ENCODE measurements around the gene PACC1.

PACC1 gene

GRCh38 chr1:212438831-212439237 lies 24.1 kb upstream of the PACC1 start:
- no peak for DNase-seq

- DNase-seq: no peak
Observed at GRCh38 chr1:212437179-212437798, 22.6 kb upstream of the PACC1 start.

GRCh38 chr1:212434992-212435391 lies 20.3 kb upstream of the PACC1 start:
- no peak for DNase-seq

- peak in 6 of 51 donors; percentile 16 to 37 (median 32) for DNase-seq
Observed at GRCh38 chr1:212433577-212434462, 19.1 kb upstream of the PACC1 start.

GRCh38 chr1:212432661-212433576 lies 18.2 kb upstream of the PACC1 start, which contains the start of gene NENF:
Gene NENF, plus strand, starts transcription at chr1:212432920. Its CDS starts 24 bp downstream, at chr1:212432944.
- DNase-seq: peak in 47 of 51 donors; percentile 24 to 90 (median 70)

- no peak for DNase-seq
Observed at GRCh38 chr1:212432272-212432660, 17.6 kb upstream of the PACC1 start.

- no peak for DNase-seq
Observed at GRCh38 chr1:212431644-212432043, 17.0 kb upstream of the PACC1 start.

GRCh38 chr1:212430955-212431394 lies 16.3 kb upstream of the PACC1 start:
- no peak for DNase-seq

GRCh38 chr1:212430416-212430815 lies 15.7 kb upstream of the PACC1 start:
- DNase-seq: no peak

GRCh38 chr1:212428496-212428895 lies 13.8 kb upstream of the PACC1 start:
- DNase-seq: no peak

- DNase-seq: no peak
Observed at GRCh38 chr1:212423879-212424278, 9.2 kb upstream of the PACC1 start.

- DNase-seq: no peak
Observed at GRCh38 chr1:212421165-212421564, 6.5 kb upstream of the PACC1 start.

- DNase-seq: peak in 43 of 51 donors; percentile 6 to 89 (median 62)
Observed at GRCh38 chr1:212415107-212415841, 588 bp upstream of the PACC1 start.

- peak in 4 of 51 donors; percentile 25 to 46 (median 28) for DNase-seq
Observed at GRCh38 chr1:212413902-212414327, 771 bp downstream of the PACC1 start.

GRCh38 chr1:212412374-212412773 lies 2.3 kb downstream of the PACC1 start:
- DNase-seq: no peak

- no peak for DNase-seq
Observed at GRCh38 chr1:212410231-212410820, 4.4 kb downstream of the PACC1 start.

GRCh38 chr1:212402666-212403321 lies 11.9 kb downstream of the PACC1 start:
- DNase-seq: no peak

GRCh38 chr1:212401838-212402582 lies 12.7 kb downstream of the PACC1 start:
- no peak for DNase-seq

- DNase-seq: no peak
Observed at GRCh38 chr1:212401042-212401441, 13.6 kb downstream of the PACC1 start.
